ENCODE results near the gene DDX20. TPM values are rescaled to one million over a fixed set of nuclear protein-coding genes. Genes with fewer than 3 reads are reported as not detected.
A peak's percentile ranks its signal among the peaks of the same experiment; 100 is the strongest.

DDX20 gene, protein sequence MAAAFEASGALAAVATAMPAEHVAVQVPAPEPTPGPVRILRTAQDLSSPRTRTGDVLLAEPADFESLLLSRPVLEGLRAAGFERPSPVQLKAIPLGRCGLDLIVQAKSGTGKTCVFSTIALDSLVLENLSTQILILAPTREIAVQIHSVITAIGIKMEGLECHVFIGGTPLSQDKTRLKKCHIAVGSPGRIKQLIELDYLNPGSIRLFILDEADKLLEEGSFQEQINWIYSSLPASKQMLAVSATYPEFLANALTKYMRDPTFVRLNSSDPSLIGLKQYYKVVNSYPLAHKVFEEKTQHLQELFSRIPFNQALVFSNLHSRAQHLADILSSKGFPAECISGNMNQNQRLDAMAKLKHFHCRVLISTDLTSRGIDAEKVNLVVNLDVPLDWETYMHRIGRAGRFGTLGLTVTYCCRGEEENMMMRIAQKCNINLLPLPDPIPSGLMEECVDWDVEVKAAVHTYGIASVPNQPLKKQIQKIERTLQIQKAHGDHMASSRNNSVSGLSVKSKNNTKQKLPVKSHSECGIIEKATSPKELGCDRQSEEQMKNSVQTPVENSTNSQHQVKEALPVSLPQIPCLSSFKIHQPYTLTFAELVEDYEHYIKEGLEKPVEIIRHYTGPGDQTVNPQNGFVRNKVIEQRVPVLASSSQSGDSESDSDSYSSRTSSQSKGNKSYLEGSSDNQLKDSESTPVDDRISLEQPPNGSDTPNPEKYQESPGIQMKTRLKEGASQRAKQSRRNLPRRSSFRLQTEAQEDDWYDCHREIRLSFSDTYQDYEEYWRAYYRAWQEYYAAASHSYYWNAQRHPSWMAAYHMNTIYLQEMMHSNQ
- 22.4 and 27.0 TPM in 2 replicates for total RNA-seq
- polyA plus RNA-seq (2012), result 4.8 TPM

GRCh38 chr1:111755331-111756123 lies at the start of gene DDX20:
Gene DDX20, plus strand, starts transcription at chr1:111755901. Its CDS starts 24 bp downstream, at chr1:111755925.
- peak; percentile 97 for DNase-seq (ENCODE audit: low read depth)

GRCh38 chr1:111706921-111707320 lies 48.8 kb upstream of the DDX20 start:
- no peak for DNase-seq (ENCODE audit: low read depth)

DNA sequence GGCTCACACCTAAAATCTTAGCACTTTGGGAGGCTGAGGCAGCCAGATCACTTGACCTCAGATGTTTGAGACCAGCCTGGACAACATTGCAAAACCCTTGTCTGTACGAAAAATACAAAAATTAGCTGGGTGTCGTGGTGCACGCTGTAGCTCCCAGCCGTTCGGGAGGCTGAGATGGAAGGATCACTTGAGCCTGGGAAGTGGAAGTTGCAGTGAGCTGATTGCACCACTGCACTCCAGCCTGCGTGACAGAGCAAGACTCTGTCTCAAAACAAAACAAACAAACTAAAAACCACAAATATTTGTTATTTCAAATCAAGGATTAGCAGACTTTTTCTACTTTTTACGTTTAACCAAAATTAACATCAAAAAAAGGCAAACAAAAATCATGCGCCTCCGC lies 47.8 kb upstream of the DDX20 start:
- peak; percentile 37 for DNase-seq (ENCODE audit: low read depth)

GRCh38 chr1:111709986-111710385 lies 45.7 kb upstream of the DDX20 start:
- DNase-seq (ENCODE audit: low read depth), result no peak

DNA sequence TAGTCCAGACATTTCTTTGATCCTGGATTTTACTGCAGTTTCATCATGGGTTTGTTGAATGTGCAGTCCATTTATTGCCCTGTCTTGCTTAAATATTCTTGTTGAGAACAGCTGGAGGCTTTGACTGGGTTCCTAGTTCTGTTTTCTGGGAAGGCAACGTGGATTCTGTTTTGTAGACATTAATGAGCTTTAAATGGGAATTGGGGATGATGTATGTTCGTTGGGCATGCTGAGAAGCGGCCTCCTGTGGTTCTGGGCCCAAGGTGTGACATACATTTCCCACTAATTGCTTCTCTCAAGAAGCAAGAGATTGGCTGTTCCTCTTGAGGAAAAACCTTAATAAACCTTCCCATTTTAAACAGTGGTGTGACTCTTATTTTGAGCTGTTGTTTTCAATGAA lies 39.4 kb upstream of the DDX20 start:
- DNase-seq (ENCODE audit: low read depth), result no peak

DNA sequence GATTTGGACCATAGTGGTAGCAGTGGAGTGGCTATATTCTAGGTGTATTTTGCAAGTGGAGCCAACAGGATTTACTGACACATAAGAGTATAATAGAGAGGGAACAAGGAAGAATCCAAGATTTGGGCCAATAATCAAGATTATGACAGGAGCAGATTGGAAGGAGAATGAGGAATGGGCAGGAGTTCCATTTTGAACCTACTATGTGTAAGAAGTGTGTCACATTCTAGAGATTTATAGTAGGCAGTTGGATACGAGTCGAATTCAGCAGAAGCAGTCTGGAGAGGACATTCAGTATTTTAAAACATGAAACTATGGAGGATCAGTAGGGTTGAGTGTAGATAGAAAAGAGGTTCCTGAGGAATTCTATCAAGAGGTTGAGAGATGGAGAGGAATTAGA lies 38.3 kb upstream of the DDX20 start:
- no peak for DNase-seq (ENCODE audit: low read depth)

DNA sequence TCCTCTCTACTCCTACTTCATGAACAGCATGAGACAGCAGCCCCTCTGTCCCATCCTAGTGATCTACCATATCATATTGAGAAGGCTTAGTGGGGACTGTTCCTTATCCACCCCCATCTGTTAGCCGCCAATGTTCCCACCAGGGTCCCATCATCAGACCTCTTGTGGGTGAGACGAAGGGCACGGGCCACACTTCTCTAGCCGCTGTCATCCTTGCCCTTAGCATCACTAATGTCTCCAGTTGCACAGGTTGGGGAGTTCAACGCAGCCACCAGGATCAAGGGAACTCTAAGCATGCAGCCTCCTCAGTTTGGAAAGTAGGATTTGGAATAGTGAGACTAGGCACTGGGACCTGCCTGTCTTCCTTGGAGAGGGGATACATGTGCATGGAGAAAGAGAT lies 36.6 kb upstream of the DDX20 start:
- DNase-seq (ENCODE audit: low read depth), result no peak

DNA sequence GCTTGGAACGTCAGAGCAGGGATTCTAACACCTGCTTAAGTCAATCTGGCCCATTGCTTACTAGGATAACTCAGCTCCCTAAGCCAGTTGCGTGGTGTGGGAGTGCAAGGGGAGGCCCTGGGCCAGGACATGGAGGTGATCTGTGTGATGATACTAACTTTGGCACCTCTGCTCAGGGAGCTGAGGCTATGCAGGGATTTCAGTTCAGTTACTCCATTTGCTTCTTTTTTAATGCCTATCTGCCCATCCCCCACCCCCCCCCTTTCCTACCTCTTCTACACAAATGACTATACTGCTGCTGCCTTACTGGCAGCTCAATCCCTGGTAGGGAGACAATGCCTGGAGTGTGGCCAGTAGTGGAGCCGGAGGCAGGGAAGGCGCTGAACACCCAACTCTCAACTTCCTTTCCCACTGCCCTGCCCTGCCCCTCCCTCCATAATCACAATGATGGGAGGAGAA lies 36.0 kb upstream of the DDX20 start:
- peak; percentile 96 for DNase-seq (ENCODE audit: low read depth)

DNA sequence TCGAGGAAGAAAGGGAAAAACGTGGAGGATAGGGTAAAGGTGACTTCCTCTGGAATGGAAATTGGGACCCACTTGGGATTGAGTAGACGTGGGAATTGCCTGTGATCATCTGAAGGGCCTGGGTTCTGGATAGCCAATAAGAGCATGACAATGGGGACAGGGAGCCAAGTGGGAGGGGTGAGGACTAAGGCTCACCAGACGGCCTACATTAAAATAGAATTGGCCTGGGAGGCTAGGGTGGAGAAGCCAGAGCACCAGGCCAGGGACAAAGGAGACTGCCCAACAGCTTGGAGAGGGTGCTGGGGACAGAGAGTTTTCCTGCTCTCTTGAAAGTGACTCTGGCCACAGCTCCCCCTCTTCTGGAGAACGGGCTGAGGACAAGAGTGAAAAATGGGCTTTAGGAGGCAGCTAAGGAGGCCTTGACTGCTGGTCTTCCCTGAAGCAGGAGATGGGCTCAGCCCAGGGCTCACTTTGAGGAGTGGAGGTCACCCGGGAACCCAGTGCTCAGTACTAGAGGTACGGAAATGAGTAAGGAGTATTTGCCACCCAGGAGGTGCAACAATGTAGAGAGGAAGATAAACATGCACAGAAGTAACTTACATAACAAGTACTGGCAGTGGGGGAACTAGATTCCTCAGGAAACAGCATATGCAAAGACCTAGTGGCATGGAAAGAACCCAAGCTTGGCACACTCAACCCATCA lies 35.3 kb upstream of the DDX20 start:
- DNase-seq (ENCODE audit: low read depth), result peak; percentile 58

- DNase-seq (ENCODE audit: low read depth), result peak; percentile 53
These were observed 34.5 kb upstream of the DDX20 start for GRCh38 chr1:111720977-111721786.

GRCh38 chr1:111723091-111723806 lies 32.5 kb upstream of the DDX20 start:
- no peak for DNase-seq (ENCODE audit: low read depth)

- no peak for DNase-seq (ENCODE audit: low read depth)
These were observed 31.8 kb upstream of the DDX20 start for GRCh38 chr1:111723871-111724270.

- DNase-seq (ENCODE audit: low read depth), result peak; percentile 98
These were observed 30.5 kb upstream of the DDX20 start for GRCh38 chr1:111725192-111725591.

DNA sequence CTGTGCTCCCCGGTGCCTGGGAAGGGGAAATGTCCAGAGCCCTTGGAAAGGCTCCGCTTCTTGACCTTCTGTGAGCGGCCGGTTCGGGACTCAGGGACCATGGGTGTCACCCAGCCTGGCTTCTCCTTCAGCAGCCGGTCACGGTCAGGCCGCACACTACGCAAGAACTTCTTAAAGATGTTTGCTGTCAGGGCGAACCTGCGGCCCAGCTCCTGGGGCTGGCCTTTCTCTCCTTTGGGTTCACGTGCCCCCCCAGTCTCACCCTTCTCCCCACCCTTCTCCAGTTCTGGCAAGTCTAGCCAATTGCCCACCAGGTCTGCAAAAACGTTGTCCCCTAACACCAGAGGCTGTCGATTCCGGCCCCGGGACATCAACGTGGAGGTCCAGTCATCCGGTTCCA lies 28.6 kb upstream of the DDX20 start:
- DNase-seq (ENCODE audit: low read depth), result no peak

GRCh38 chr1:111729271-111729921 lies 26.3 kb upstream of the DDX20 start:
- peak; percentile 99 for DNase-seq (ENCODE audit: low read depth)

GRCh38 chr1:111729946-111730681 lies 25.6 kb upstream of the DDX20 start:
- peak; percentile 42 for DNase-seq (ENCODE audit: low read depth)

- DNase-seq (ENCODE audit: low read depth), result no peak
These were observed 25.0 kb upstream of the DDX20 start for GRCh38 chr1:111730706-111731105.

GRCh38 chr1:111731956-111732355 lies 23.7 kb upstream of the DDX20 start:
- no peak for DNase-seq (ENCODE audit: low read depth)

Data from myocyte (in vitro differentiated cells).